ENCODE data around the gene LRRC58.

DNA sequence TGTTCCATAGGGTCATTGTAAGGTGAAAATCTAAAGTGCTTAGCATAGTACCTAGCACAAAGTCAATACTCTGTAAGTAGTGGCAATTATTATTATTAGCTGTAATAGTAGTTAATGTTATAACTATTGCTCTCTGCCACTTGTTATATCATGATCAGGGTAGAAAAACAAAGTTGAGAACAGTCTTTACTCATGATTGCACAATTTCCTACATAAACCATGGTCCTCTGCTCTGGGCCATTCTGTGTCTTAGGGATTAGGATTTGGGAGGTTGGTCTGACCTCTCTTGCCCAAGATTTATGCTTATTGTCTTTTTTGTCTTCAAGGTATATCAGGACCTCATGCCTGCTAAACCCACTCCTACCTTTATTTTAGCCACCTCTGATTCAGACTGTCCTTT, 4.3 kb upstream of the LRRC58 start:
- TF ChIP-seq, protein P1, sequence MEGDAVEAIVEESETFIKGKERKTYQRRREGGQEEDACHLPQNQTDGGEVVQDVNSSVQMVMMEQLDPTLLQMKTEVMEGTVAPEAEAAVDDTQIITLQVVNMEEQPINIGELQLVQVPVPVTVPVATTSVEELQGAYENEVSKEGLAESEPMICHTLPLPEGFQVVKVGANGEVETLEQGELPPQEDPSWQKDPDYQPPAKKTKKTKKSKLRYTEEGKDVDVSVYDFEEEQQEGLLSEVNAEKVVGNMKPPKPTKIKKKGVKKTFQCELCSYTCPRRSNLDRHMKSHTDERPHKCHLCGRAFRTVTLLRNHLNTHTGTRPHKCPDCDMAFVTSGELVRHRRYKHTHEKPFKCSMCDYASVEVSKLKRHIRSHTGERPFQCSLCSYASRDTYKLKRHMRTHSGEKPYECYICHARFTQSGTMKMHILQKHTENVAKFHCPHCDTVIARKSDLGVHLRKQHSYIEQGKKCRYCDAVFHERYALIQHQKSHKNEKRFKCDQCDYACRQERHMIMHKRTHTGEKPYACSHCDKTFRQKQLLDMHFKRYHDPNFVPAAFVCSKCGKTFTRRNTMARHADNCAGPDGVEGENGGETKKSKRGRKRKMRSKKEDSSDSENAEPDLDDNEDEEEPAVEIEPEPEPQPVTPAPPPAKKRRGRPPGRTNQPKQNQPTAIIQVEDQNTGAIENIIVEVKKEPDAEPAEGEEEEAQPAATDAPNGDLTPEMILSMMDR (tag by site-specific recombination; IDR thresholded peaks at IDR 0.05) = no peak
- TF ChIP-seq ZNF274 (IDR thresholded peaks at IDR 0.05; ENCODE audit: low read length) = no peak
- no peak for TF ChIP-seq ZNF274 (tag by site-specific recombination; IDR thresholded peaks at IDR 0.05; ENCODE audit: borderline replicate concordance)
- no peak for TF ChIP-seq ZBTB48 (tag by site-specific recombination; IDR thresholded peaks at IDR 0.05)
- TF ChIP-seq BCL11A (tag by site-specific recombination; IDR thresholded peaks at IDR 0.05; ENCODE audit: low read depth) = no peak
- TF ChIP-seq, protein P2, sequence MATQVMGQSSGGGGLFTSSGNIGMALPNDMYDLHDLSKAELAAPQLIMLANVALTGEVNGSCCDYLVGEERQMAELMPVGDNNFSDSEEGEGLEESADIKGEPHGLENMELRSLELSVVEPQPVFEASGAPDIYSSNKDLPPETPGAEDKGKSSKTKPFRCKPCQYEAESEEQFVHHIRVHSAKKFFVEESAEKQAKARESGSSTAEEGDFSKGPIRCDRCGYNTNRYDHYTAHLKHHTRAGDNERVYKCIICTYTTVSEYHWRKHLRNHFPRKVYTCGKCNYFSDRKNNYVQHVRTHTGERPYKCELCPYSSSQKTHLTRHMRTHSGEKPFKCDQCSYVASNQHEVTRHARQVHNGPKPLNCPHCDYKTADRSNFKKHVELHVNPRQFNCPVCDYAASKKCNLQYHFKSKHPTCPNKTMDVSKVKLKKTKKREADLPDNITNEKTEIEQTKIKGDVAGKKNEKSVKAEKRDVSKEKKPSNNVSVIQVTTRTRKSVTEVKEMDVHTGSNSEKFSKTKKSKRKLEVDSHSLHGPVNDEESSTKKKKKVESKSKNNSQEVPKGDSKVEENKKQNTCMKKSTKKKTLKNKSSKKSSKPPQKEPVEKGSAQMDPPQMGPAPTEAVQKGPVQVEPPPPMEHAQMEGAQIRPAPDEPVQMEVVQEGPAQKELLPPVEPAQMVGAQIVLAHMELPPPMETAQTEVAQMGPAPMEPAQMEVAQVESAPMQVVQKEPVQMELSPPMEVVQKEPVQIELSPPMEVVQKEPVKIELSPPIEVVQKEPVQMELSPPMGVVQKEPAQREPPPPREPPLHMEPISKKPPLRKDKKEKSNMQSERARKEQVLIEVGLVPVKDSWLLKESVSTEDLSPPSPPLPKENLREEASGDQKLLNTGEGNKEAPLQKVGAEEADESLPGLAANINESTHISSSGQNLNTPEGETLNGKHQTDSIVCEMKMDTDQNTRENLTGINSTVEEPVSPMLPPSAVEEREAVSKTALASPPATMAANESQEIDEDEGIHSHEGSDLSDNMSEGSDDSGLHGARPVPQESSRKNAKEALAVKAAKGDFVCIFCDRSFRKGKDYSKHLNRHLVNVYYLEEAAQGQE (tag by site-specific recombination; IDR thresholded peaks at IDR 0.05) = no peak
- TF ChIP-seq ZFP3 (tag by site-specific recombination; IDR thresholded peaks at IDR 0.05; ENCODE audit: low read depth) = no peak
- TF ChIP-seq ZNF23 (tag by site-specific recombination; IDR thresholded peaks at IDR 0.05; ENCODE audit: borderline replicate concordance) = no peak
- TF ChIP-seq KLF9 (tag by site-specific recombination; IDR thresholded peaks at IDR 0.05; ENCODE audit: low read depth) = no peak
- TF ChIP-seq BCL6B (tag by site-specific recombination; IDR thresholded peaks at IDR 0.05) = no peak

Measured in HEK293 (cell line).